HG02870 (cell line): ENCODE measurements around the gene PSMG2.

Source experiments
- ATAC-seq: cut with Tn5 transposase; IDR thresholded peaks from one replicate; pipeline ENCODE4 v1.9.1; 2021; ENCODE audit warnings: mild to moderate bottlenecking, moderate library complexity; ENCODE audit not compliant: unreplicated experiment

The PSMG2 gene, protein sequence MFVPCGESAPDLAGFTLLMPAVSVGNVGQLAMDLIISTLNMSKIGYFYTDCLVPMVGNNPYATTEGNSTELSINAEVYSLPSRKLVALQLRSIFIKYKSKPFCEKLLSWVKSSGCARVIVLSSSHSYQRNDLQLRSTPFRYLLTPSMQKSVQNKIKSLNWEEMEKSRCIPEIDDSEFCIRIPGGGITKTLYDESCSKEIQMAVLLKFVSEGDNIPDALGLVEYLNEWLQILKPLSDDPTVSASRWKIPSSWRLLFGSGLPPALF

DNA sequence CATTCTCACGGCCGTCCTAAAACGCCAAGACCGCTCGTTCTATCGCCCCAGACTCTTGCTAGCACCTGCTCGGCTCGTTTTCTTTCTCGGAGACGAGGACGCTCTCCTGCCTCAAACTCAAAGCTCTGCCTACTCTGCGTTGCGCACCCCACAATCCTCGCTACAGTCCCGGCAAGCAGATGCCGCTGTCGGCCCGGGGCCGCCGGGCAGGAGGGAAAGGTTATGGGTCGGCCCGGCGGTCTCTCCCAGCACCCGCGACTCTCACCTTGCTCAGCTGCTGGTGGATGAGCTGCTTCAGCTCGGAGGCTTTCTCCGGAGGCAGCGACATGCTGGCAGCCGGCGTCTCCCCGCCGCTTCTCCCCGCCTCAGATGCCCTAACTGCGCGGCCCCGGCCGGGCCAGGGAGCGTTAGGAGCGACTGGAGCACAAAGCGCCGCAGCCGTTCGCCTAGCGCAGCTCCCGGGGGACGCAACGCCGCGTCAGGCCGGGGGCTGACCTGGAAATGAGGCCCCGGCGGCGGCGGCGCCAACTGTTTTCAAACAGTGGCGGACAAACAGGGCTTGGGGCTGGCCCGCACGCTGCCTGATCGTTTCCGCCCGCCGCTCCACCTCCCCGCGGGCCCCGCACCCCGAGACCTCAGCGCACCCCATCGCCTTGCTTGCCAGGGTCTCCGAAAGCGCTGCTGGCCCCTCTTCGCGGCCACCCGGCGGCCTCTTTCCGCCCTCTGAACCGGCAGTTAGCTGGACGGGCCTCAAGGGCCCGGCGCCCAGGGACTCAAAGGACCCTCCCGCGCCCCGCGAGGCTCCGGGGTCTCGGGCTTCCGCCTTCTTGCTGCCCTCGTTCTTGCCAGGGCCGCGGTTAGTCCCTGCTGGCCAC lies at the start of gene PSMG2, which contains the start of gene CEP76:
Gene PSMG2 (plus strand): TSS at position 822 of the 875 bp plus-strand sequence. CDS start 66 bp downstream, outside the sequence.
Gene CEP76 (minus strand): TSS at position 503 of the 875 bp plus-strand sequence. CDS start 175 bp downstream, at position 328.
- ATAC-seq = peak; percentile 71

DNA sequence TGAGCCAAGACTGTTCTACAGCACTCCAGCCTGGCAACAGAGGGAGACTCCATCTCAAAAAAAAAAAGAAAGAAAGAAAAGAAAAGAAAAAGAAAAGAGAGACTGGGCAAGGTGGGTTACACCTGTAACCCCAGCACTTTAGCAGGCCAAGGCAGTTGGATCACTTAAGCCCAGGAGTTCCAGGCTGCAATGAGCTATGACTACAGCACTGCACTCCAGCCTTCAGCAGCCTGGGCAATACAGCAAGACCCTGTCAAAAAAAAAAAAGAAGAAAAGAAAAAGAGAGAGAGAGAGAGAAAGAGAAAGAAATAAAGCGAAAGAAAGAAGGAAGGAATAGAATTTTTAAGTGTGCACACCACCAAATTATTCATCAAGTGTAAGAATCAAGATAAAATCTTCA lies 47.9 kb upstream of the PSMG2 start:
- no peak for ATAC-seq

DNA sequence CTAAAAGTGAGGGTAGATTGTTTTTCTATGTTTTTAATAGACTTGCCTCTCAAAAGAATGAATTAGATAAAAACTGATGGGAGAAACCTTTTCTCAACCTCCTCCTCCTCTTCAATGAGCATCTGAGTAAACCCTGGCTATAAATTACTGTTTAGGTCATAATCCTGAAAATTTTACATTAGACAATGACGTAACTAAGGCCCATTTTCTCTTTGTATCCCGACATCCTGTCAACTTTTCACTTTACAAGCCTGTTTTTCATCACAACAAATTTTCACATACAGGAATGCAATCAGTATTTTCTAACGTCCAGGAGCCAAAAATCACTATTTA lies 46.3 kb upstream of the PSMG2 start:
- no peak for ATAC-seq

DNA sequence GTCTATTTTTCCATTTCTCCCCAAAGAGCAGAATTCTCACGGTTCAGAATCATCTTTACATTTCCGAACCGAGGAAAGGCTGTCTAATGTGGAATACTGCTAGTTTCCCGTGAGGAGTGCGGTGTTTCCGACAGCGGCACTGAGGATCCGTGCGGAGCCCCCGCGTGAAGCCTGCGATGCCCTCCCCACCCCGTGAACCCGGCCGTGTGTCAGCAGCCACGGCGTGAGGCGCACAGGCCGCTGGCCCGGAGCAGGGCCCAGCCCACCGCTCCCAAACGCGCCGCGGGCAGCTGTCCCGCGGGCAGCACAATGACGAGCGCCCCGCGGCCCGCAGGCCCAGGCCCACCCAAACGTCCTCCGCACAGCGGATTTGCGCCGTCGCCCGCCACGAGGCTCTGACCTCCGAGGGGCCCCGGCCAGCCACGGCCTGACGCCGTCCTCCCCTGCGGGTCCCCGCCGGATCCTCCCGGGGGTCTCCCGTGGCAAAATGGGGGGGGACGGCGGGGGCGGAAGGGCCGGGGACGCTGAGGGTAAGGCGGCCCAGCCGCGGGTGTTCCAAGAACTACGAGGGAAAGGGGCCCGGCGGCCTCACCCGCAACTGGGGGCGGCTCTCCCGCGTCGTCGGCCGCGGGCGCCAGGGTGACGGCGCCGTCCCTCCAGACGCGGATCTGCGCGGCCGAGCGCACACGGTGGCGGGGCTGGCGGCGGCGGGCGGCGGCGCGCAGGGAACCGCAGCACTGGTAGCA lies 45.7 kb upstream of the PSMG2 start:
- ATAC-seq = peak; percentile 41

DNA sequence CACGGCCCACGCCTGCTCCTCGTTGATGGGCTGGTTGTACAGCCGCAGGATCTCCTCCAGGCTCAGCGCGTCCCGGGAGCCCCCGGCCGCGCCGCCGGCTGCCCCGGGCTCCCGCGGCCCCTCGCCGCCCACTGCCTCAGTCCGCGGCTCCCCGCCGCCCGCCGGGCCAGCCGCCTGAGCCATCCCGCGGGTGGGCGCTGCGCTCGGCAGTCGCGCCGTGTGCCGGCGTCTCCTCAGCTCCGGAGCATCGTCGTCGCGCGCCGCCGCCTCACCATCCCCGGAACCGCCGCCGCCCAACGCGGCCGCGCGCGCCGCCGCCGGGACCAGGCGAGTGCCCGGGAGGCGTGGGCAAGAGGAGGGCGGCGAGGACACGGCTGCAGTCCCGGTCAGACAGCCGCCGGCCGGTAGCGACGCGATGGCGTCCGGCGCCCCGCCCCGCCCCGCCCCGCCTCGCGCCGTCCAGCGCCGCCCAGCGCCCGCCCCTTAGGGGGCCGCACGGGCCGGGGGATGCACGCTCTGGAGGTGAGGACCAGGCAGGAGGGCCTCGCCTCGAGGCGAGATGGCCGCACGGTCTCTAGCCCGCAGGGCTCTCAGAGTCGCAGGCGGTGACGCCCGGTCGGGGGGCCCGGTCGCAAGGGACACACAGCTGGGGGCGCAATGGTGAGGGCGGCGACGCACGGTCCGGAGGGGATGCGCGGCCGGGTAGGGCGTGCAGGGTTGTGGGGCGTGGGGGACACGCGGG lies 45.0 kb upstream of the PSMG2 start, which contains the start of gene SPIRE1:
Gene SPIRE1 (minus strand): TSS at position 424 of the 742 bp plus-strand sequence. CDS start 241 bp downstream, at position 183.
- peak; percentile 77 for ATAC-seq

DNA sequence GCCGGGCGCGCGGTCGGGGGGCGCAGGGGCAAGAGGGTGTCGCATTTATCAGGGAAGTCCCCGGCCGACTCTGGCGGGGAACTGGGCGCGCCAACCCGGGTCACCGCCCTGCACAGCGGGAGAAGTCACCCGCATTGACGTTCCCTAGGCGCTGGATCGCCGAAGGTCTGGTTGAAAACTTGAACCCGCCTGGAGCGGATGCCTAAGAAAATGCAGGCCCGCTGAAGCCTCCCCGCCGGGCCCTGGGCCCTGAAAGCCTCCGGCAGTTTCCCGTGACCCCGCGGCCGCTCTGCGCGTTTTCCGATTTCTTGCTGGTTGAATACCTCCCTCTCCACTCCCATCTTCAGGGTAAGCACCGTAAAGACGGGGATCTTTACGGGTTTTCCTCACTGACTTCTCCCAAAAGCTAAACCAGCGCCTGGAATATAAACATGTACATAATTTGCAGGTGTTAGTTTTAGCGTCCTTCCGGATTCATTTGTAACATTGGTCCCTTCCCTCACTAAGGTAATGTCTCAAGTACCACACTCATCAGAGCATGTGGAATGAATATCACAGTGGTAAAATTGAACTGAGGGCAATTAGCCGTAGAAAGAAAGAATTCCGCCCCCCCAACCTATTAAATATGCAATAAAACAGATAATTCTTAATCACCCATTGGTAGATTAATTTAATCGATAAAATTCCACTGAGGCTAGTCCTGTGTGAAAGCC lies 44.3 kb upstream of the PSMG2 start:
- peak; percentile 15 for ATAC-seq

DNA sequence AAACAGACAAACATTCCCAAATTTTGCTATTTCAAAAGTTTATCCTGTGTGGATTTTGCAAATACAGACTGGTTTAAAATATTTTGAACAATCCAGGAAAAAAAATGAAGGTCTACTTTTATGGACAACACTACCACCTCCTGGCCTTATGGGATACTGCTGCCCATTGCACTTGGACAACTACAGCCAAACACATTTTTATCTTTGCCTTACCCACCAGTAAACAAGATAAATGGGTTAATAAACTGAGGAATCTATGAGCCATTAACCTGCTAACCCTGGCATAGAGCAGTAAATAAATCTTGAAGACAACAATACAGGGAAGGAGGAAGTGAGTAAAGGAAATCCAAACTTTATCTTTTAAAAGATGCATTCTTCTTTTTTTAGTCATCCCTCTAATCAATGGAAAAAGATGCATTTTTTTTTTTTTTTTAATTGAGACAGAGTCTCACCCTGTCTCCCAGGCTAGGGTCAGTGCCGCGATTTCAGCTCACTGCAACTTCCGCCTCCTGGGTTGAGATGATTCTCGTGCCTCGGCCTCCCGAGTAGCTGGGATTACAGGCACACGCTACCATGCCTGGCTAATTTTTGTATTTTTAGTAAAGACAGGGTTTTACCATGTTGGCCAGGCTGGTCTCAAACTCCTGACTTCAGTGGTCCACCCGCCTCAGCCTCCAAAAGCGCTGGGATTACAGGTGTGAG lies 42.8 kb upstream of the PSMG2 start:
- ATAC-seq = no peak

DNA sequence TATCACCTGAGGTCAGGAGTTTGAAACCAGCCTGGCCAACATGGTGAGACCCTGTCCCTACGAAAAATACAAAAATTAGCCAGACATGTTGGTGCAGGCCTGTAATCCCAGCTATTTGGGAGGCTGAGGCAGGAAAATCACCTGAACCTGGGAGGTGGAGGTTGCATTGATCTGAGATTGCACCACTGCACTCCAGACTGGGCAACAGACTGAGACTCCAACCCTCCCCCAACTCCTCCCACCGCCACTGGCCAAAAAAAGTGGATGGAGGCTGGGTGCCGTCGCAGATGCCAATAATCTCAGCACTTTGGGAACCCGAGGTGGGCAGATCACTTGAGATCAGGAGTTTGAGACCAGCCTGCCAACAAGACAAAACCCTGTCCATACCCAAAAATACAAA lies 34.8 kb upstream of the PSMG2 start:
- ATAC-seq = no peak

DNA sequence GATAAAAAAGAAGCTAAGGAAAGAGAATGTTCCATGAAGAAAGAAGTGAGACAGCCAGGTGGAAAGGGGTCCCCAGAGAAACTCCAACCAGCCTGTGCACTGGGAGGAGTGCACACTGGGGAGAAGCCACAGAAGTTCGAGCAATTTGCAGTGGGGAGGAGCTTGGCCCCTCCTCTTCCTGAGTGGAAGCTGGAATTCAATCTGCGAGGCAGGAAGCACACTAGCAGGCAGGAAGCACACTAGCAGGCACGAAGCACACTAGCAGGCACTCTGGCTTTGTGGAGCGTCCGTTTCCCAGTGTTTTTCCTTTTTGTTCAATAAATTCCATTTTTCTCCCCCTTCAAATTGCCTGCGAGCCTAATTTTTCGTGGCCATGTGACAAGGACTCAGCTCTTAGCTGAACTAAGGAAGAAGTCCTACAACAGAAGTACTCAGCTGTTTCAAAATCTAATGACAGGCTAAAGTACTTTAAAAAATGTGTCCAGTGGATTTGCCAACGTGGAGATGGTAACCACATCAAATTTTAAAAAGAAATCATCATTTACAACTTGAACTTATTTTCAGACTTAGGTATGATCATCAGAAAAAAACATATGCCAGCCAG lies 23.6 kb upstream of the PSMG2 start:
- ATAC-seq = no peak

DNA sequence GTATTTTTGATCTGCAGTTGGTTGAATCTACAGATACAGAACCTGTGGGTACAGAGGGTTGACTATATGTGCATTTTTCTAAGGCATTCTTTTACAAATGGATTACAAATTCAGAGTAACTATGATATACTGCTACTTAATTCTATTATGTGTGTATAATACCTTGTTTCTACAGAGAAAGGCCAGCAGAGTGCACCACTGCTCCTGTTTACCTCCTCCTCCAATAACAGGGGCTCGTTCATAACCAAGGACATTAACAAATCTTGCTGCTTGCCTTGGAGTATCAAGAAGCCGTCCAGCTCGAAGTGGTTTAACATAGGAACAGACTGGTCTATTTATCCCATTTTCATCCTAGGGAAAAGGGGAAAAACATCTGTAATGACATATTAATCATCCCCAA lies 16.7 kb upstream of the PSMG2 start:
- no peak for ATAC-seq

DNA sequence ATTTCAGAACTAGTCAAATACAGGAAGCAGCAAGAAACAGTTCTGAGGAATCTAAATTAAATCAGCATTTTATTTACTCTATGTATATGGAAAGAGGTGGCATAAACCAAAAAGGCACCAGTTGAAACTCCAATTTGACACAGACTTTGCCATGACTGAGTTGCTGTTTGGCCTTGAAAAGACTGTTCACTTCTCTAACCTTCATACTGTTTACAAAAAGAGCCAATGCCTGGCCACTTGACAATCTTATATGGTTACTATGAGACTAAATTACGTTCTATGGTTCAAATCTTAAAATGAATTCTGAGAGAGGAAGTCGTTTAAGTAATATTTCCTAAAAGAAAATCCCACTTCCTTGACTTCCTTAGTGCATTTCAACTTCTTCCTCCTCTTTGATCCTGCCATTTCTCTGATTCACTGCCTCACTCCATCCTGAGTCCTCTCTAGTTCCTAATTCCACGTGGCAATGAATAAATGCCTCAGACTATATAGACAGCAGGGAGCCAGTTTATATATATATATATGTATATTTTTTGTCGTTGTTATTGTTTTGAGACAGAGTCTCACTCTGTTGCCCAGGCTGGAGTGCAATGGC lies 13.5 kb upstream of the PSMG2 start:
- ATAC-seq = no peak

DNA sequence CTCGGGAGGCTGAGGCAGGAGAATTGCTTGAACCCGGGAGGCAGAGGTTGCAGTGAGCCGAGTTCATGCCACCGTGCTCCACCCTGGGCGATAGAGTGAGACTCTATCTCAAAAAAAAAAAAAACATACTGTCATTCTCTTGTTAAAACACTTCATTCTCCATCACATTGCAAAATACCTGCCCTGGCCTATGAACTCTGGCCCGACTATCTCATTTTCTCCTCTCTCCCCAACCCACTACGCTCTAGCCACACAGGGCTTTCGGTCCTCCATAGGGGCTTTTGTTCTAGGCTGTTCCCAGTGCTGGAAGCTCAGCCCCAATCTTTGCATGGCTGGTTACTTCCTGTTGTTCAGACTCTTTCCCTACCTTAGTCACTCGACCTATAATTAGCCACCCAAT lies 10.6 kb upstream of the PSMG2 start:
- ATAC-seq = no peak

DNA sequence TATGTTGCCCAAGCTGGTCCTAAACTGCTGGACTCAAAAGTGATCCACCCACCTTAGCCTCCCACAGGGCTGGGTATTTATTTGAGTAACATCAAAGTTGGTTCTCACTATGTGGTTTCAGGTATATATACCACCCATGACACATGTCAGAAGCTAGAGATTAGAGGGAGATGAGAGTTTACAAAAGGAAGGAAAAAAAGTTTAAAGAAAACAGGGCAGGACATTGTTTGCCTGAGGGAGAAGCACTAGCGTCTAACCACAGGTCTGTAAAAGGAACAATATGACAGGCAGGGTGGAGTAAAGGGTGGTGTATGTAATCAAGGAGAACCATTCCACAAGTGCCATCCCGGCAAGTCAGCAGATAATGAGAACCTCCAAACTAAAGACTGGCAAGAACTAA lies 8.8 kb upstream of the PSMG2 start:
- no peak for ATAC-seq

DNA sequence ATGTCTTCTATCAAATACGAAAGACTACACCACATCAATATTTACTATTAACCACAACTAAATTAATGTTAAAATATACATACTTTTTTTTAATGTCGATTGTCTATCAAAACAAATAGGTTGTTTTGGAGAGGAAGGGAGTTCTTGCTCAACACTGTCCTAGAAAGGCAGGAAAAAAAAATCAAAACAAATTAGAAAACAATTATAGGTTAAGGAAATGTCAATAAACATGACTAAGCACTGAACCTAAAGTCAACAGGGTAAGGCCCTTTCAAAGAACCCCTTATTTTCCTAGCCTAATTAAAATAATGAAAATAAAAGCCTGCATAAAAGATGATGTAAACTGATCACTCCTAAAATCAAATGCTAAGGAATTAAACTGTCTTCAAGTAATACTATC lies 3.1 kb upstream of the PSMG2 start:
- no peak for ATAC-seq

DNA sequence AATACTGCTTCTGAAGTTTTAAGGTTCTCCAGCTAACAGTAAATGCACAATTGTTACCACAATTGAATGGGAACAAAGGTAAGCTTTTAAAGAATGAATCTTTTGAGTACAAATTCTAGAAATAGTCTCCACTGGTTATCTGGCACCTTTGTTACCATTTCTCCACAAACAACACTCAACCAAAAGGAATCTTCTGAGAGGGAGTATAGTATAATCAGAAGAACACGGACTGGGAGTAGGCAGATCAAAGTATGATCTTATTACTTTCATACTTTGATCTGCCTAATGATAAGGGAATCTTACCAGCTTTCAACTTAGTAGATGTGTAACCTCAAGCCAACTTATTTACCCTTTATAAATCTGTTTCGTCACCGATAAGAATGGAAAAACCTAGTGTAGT lies 1.7 kb upstream of the PSMG2 start:
- ATAC-seq = no peak

DNA sequence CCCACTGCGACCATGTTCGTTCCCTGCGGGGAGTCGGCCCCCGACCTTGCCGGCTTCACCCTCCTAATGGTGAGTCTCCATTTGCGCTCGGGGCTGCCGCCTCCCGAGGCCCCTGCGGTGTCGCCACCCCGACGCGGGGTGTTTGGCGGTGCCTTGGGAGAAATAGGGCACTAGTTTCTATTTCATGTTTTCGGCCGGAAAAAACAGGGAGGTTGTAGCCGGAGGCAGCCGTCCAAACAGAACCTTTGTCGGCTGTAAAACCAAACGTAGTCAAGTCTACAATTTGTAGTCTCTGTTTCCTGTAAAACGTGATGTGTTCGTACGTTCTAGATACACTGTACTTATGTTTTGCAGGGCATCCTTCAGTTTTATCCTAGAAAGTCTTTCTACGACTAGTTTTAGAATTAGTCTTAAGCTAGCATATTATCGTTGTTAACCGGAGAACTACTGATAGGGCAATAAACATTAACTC lies 290 bp downstream of the PSMG2 start:
- peak; percentile 33 for ATAC-seq

DNA sequence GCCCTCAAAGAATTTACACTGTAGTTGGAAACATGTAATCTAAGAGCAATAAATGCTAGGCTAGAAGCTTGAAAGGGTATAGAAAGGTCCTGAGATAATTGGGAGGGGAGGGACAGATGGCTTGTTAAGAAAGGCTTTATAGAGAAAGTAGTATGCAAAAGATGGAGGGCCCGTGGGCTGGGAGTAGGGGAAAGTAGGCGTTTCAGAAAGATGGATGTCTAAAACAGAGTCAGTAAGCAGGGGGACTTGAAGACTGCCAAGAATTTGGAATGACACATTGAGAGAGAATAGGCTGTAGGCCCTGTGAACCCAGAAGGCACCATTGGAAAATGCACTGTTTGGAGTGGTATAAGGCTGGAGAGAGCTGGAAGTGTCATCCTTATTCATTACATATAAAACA lies 822 bp downstream of the PSMG2 start:
- no peak for ATAC-seq

DNA sequence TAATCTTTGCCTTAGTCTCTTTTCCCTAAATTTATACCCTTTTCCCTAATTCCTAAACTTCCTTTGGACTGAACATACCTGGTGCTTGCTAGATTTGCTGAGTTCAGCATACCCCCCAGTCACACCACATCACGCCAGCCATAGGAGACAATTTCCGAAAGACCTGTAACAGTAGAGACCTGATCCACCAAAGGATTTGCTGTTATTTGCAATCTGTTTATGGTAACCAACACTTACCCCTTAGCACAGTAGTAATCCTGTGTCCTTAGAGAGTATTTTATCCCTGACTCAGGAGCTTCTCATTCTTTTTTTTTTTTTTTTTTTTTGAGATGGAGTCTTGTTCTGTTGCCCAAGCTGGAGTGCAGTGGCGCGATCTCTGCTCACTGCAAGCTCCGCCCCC lies 8.6 kb downstream of the PSMG2 start:
- ATAC-seq = no peak
